HG03469 (cell line): ENCODE measurements around the gene MYL5.
"Not testable (repeated sequence)": the region's sequence is repeated elsewhere in the genome, so short reads cannot be mapped to it uniquely, and the experiment has no call there.

Experiments
- ATAC-seq: cut with Tn5 transposase; IDR thresholded peaks from one replicate; pipeline ENCODE4 v1.9.1; 2021; ENCODE audit warnings: mild to moderate bottlenecking, moderate library complexity, moderate number of reproducible peaks; ENCODE audit not compliant: unreplicated experiment

MYL5 gene

DNA sequence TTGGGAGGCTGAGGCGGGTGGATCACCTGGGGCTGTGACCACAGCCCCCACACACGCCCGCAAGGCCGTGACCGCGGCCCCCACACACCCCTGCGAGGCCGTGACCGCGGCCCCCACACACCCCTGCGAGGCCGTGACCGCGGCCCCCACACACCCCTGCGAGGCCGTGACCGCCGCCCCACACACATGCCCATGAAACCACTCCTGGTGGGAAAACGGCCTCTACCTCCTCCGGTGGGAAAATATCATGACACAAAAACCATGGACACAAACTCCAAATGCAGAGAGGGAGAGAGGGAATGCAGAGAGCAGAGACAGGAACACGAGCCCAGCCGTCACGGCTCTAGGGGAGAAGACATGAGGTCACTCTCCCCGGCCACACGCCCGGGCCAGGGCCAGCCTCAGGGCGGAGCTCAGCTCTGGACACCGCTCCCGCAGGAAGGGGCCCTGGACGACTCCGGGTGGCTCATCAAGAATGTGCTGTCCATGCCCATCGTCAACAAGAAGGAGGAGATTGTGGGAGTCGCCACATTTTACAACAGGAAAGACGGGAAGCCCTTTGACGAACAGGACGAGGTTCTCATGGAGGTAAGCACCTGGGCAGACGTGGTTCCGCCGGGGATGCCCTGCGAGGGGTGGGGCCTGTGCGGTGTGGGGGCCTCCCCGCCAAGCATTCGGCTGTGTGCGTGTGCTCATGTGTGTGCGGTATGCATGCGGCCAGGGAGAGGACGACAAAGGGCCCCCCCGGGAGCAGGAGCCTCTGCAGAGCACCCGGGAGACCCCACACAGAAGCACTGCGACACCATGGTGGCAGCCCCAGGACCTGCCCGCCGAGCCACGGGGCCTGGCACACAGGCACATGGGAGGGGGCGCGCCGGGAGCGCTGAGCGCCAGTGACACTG lies 17.7 kb upstream of the MYL5 start:
- no peak for ATAC-seq

DNA sequence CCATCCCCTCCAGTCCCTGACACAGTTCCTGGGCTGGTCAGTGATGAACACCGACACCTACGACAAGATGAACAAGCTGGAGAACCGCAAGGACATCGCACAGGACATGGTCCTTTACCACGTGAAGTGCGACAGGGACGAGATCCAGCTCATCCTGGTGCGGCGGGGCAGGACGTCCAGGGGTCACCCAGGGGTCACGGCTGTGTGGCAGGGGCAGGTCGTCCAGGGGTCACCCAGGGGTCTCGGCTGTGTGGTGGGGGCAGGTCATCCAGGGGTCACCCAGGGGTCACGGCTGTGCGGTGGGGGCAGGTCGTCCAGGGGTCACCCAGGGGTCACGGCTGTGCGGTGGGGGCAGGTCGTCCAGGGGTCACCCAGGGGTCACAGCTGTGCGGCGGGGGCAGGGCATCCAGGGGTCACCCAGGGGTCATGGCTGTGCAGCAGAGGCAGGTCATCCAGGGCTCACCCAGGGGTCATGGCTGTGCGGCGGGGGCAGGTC lies 17.0 kb upstream of the MYL5 start:
- no peak for ATAC-seq

DNA sequence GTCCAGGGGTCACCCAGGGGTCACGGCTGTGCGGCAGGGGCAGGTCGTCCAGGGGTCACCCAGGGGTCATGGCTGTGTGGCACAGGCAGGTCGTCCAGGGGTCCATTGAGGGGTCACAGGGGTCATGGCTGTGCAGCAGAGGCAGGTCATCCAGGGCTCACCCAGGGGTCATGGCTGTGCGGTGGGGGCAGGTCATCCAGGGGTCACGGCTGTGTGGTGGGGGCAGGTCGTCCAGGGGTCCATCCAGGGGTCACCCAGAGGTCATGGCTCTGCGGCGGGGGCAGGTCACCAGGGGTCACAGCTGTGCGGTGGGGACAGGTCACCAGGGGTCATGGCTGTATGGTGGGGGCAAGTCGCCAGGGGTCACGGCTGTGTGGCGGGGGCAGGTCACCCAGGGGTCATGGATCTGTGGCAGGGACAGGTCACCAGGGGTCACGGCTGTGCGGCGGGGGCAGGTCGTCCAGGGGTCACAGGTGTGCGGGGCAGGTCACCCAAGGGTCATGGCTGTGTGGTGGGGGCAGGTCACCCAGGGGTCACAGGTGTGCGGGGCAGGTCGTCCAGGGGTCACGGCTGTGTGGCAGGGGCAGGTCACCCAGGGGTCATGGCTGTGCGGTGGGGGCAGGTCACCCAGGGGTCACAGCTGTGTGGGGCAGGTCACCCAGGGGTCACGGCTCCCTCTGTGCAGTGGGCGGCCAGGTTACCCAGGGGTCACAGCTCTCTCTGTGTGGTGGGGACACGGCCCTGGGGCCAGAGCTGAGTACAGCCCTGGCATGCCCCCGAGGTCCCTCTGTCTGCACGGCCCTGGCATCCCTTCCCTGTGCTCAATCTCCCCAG lies 16.3 kb upstream of the MYL5 start:
- no peak for ATAC-seq

DNA sequence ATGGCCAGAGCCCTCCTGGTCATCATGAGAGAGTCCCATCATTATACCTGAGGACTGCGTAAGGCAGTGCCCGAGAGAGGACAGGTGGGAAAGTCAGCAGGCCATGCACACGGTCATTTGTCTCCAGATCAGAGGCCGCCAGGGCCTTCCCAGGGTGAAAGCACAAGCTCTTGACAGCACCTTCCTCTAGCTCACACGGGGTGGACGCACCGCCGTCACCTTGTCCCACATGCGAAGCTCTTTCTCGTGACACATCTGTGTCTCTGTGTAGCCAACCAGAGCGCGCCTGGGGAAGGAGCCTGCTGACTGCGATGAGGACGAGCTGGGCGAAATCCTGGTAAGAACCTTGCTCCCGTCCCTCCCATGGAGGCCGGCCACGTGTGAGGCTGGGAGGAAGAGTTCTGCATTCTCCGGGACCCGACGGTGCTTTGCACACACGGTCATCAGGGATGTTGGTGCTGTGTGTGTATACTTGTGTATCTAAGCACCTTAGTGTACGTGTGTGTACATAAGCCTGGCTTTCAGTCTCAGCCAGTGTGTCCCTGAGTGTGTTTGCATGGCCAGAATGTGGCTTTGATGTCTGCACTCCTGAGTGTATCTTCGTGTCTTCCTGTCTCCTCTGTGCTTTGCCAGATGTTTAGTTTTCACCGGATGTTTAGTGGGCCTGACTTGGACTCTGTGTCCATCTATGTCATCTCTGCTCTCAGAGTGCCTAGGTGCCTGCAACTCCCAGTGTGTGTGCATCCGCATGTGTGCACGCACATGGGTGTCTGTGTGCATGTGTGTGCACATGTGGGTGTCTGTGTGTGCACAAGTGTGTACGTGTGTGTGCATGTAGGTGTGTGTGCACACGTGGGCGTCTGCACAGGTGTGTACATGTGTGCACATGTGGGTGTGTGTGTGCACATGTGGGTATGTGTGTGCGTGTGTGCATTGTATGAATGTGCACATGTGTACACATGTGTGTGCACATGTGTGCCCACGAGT lies 15.4 kb upstream of the MYL5 start:
- ATAC-seq: no peak

DNA sequence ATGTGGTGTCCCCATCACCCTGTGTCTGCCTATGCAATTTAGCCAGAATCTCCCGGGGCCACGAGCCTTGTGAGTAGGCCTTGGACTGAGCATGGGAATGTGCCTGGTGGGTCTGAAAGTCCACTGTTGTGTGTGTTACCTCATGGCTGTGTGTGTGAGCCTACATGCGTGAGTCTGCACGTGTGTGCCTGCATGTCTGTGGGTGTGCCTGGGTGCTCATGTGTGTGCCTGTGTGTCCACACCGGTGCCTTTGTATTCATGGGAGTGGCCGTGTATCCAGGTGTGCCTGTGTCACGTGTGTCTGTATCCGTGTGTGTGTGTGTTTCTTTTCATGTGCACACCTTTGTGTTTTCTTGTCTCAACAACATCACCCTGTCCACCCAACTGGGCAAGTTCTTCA lies 14.5 kb upstream of the MYL5 start:
- ATAC-seq: no peak

DNA sequence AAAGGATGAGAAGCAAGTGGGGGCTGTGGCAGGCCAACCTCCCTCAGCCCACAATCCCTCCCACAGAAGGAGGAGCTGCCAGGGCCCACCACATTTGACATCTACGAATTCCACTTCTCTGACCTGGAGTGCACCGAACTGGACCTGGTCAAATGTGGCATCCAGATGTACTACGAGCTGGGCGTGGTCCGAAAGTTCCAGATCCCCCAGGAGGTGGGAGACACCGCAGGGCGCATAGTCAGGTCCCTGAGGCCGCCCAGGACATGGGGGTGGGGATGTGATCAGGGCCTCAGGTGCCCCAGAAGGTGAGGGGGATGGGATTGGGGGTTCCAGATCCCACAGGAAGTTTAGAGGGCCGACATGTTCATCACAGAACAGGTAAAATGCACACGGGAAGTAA lies 13.9 kb upstream of the MYL5 start:
- no peak for ATAC-seq

DNA sequence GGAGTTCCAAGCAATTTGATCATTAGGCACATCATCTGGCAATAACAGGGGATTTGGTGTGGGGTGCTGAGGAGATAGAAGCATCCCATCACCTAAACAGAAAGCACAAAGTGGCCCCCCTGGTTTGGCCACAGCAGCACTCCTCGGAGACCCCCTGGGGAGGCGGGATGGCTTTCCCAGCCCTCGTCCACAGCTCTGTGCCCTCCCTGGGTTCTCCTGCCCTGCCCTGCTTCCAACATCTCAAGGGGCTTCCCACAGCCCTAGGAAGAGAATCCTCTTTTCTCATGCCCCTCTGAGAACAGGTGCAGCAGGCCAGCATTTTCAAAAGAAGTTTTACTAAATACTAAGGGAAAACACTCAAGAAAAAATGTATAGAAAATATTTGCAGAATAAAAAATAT lies 13.1 kb upstream of the MYL5 start:
- ATAC-seq: no peak

DNA sequence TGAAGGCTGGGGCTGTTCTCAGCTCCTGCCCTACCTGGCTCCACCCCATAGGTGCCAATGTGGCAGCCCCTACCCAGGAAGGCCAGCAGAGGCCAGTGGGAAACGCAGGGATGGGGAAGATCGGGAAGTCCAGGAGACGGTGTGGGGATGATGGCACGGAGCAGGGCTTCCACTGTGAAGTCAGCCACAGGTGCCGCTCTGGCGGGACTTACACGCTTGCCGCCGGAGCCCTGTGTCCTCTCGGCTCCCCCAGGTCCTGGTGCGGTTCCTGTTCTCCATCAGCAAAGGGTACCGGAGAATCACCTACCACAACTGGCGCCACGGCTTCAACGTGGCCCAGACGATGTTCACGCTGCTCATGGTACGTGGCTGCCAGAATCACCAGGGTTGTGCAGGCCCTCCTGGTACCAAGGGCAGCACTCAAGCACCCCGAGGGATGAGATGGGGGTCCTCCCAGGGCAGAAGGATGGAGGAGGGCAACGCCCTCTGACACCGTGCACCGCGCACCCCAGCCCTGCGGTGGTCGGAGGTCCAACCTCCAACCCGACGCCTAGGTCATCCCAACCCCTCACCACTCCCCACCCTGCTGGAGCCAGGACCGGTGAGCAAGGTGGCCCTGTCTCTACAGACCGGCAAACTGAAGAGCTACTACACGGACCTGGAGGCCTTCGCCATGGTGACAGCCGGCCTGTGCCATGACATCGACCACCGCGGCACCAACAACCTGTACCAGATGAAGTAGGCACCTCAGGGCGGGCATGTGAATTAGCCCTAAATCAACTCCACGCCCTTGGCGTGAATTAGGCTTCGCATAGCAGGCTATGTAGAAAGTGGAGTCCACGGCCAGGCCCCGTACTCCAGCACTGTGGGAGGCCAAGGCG lies 12.2 kb upstream of the MYL5 start:
- no peak for ATAC-seq

DNA sequence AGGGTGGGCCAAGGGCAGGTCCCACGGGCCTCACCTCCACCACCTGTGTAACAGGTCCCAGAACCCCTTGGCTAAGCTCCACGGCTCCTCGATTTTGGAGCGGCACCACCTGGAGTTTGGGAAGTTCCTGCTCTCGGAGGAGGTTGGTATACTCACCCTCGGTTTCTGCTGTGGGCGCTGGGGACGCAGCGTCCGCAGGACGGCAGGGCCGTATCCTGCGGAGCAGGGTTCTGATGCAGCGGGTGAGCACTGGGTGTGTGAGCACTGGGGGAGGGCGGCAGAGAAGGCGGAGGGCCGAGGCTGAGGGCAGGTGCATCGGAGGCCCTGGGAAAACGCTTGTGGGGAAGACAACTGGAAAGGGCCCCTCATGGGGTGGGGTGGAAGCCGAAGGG lies 11.3 kb upstream of the MYL5 start:
- no peak for ATAC-seq

DNA sequence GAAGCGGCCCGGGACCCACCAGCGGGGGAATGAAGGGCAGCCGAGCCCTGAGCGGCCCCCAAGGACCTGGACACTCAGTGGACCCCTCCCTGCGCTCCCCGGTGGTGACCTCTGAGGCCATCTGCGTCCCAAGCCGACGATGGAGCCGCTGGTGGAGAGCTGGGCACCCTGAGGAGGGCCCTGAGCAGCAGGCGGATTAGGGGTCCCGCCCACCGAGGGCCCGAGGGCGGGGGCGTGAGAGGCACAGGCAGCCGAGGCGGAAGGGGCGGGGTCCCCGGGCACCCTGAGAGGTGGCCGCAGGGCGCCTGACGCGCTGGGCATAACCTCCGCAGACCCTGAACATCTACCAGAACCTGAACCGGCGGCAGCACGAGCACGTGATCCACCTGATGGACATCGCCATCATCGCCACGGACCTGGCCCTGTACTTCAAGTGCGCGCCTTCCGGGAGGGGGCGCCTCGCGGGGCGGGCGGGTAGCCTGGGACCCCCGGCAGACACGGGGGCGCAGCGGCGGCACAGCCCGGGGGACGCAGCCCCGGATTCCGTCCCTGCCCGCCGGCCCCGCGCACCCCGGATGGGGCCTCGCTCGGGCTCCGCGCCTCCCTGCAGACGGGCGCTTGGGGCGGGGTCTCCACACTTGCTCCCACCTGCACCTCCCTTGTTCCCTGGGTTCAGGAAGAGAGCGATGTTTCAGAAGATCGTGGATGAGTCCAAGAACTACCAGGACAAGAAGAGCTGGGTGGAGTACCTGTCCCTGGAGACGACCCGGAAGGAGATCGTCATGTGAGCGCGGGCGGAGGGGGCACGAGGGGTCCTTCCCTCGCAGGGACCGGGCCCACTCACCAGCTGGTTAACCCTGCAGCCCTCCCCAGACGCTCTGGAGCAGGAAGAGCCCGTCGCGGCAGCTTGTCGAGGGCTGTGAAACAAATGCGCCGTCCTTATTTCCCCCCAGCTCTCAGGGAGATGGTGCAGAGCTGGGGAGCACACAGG lies 10.6 kb upstream of the MYL5 start:
- peak; percentile 42 for ATAC-seq

DNA sequence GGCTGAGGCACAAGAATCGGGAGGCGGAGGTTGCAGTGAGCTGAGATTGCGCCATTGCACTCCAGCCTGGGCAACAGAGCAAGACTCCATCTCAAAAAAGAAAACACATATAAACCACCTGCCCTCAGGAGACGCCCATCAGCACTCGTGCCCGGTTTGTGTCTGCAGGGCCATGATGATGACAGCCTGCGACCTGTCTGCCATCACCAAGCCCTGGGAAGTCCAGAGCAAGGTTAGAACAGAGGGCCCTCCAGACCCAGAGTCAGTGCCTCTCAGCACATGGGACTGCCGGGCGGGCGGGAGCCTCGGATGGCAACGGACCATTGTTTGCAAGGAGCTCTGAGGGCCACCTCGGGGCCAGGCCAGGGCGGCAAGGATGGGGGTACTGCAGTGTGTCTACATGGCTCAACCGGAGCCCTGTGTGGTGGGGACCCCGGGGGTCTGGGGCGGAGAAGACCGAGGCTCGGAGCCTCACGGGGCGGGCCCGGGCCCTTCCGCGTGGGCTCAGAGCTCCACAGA lies 9.6 kb upstream of the MYL5 start:
- ATAC-seq: no peak

DNA sequence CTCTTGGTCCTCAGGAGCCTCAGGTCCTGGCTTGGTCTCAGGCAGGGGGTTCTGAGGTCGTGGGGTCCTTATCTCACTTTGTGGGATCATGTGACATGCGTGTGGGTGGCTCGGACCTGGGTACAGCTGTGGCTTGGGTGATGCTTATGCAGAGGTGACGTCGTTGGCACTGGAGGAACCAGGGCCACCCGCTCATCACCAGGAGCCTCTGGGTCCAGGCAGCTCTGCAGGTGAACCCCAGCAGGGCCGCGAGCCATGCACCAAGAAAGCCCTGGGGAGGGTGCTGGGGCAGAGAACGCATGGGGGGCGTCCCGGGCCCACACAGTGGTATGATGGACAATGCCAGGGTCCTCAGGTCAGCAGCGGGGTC lies 9.0 kb upstream of the MYL5 start:
- no peak for ATAC-seq

DNA sequence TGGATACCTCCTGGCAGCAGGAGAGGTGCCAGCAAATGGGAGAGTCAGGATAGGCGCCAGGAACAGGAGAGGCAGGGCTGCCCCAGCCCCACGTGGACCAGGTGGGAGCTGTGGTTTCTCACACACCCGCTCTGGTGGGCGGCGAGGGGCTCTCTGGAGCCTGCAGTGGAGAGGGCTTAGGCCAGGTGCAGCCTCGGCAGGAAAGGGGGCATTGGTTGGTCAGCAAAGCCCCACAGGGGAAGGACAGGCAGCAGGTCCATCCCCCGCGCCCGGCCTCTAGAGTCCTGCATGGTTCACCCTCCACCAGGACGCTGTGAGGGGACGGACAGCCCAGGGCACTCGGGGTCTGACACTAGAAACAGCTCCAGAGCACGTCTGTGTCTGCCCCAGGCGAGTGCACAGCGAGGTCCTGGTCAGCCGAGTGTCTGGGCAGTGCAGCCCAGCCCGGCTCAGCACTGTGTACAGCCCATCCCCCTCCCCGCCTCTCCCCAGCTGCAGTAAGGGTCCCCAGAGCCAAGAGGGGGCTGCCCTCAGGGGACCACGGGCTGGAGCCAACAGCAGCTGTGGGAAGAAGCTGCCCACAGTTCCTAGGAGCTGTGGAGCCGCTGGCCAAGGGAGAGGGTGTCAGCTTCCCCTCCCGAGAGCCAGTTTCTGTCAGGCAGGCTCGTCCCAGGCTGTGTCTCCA lies 8.4 kb upstream of the MYL5 start:
- ATAC-seq: no peak

DNA sequence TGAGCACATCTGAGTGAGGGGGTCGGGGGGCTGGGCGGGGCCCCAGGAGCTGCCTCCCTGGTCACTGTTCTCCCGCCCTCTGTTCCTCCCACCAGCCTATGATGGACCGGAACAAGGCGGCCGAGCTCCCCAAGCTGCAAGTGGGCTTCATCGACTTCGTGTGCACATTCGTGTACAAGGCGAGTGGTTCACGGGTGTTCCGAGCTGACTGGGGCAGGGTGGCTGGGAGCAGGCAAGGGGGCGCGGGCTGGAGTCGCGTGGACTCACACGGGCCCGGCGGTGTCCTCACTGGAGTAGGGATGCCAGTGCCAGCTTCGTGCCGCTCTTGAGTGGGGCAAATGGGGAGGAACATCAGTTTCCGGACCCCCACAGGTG lies 7.9 kb upstream of the MYL5 start:
- no peak for ATAC-seq

DNA sequence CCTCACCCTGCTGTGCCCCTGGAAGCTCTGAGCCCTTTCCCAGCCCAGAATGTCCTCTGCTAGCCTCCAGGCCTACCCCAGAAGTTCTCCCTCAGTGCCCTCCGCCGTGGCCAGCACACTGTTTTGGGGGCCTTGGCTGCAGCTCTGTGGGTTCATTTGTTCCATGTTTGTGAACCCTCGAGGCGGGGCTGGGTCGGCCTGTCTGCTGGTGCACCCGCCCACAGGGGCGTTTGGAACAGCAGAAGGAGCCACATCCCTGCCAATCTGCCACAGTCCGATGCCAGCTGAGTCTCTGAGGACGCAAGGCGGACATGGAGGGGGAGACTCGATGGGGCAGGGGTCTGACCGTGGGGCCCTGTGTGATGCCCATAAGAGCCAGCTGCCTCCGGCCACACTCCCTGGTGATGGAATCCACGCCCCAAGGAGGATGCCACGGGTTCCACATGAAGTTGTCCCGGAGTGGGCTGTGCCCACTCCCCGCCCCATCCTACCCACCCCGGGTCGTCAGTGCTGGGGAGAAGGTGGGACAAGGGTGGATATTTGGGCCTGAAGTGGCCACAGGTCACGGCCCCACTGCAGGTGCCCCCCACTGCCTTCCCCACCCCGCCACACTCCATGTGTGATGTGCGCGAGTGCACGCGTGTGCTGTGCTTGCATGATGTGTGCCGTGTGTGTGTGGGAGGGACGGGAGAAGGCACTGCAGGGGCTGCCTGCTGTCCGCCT lies 7.4 kb upstream of the MYL5 start:
- ATAC-seq: no peak

DNA sequence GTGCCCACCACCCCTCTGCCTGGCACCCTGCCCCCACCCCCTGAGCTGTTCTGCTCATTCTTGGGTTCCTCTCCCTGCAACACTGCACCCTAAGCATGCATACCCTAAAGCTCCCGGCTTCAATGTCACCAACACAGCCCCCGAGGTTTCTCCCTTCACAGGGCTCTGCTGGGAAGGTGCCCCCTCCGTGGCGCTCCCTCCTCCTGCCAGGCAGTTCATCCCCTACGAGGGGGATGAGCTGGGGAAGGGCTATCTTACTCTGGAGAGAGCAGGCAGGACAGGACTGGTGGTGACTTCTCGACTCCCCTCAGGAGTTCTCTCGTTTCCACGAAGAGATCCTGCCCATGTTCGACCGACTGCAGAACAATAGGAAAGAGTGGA lies 6.8 kb upstream of the MYL5 start:
- ATAC-seq: no peak

DNA sequence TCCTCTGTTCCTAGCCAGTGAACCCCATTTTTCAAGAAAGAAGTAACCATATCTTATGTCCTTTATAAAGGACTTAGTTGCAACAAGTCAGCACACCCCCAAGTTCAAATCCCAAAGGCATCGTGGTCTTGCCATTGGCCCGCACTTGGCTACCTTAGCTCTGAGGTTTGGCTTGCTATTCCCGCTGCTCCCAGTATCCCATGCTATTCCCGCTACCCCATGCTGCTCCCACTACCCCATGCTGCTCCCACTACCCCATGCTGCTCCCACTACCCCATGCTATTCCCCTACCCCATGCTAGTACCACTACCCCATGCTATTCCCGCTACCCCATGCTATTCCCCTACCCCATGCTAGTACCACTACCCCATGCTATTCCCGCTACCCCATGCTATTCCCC lies 6.1 kb upstream of the MYL5 start:
- ATAC-seq: not testable (repeated sequence)
